Stimulated activated CD4-positive, alpha-beta T cell treated with anti-CD3 and anti-CD28 coated beads, Interleukin-15, amount 100 ng/mL, for 24 hours (primary cell): Measurements from ENCODE around the gene RIMS3.
A peak's percentile ranks its signal among the peaks of the same experiment; 100 is the strongest.
"Not testable (repeated sequence)": the region's sequence is repeated elsewhere in the genome, so short reads cannot be mapped to it uniquely, and the experiment has no call there.

Experiments
- DNase-seq: peaks from one replicate; pipeline ENCODE4 v3.0.0-alpha.2; 2020

Gene RIMS3

GRCh38 chr1:40588586-40588985 is 76.9 kb downstream of the RIMS3 start:
- no peak for DNase-seq

- peak; percentile 12 for DNase-seq
Observed at GRCh38 chr1:40583980-40584379, 81.5 kb downstream of the RIMS3 start.

GRCh38 chr1:40582116-40582515 is 83.4 kb downstream of the RIMS3 start:
- DNase-seq: no peak

GRCh38 chr1:40575336-40575735 is 90.1 kb downstream of the RIMS3 start:
- no peak for DNase-seq

- DNase-seq: not testable (repeated sequence)
Observed at GRCh38 chr1:40574805-40575204, 90.7 kb downstream of the RIMS3 start.
